HepG2 (cell line): ENCODE data around the gene PPP1R27. TPM values are rescaled to one million over a fixed set of nuclear protein-coding genes. Genes with fewer than 3 reads are reported as not detected.
A peak's percentile ranks its signal among the peaks of the same experiment; 100 is the strongest.

Experiments
- ASH2L ChIP-seq: fragments of 300-600, 200-600 bp; sonication (generic); IDR thresholded peaks from 2 replicates; pipeline ENCODE4 v1.7.0; 2017; ENCODE audit warnings: low read depth, mild to moderate bottlenecking, moderate library complexity, mixed read lengths, low read length; ENCODE audit not compliant: insufficient read length
- NFE2L1 ChIP-seq: sonication (generic); formaldehyde crosslinking; IDR thresholded peaks from 2 replicates; pipeline ENCODE4 v1.4.0; 2020; ENCODE audit warnings: missing genetic modification reagents, mild to moderate bottlenecking, borderline replicate concordance
- RBM39 ChIP-seq: fragments of 200-400 bp; formaldehyde crosslinking; IDR thresholded peaks from one replicate; pipeline ENCODE4 v1.6.1; 2018; ENCODE audit warnings: antibody characterized with exemption, mild to moderate bottlenecking, low read depth, low read length; ENCODE audit not compliant: poor library complexity, severe bottlenecking
- RFXAP ChIP-seq: sonication (generic); formaldehyde crosslinking; IDR thresholded peaks from 2 replicates; pipeline ENCODE4 v1.4.0; 2020; ENCODE audit warnings: missing genetic modification reagents, borderline replicate concordance
- SAP130 ChIP-seq: IDR thresholded peaks from 2 replicates; pipeline ENCODE4 v1.6.1; 2016; ENCODE audit warnings: low read depth
- SMYD3 ChIP-seq: sonication (generic); formaldehyde crosslinking; IDR thresholded peaks from 2 replicates; pipeline ENCODE4 v1.8.1; 2023; ENCODE audit warnings: mild to moderate bottlenecking, missing genetic modification reagents
- ZBTB42 ChIP-seq: sonication (generic); formaldehyde crosslinking; IDR thresholded peaks from 2 replicates; pipeline ENCODE4 v1.5.0; 2020; ENCODE audit warnings: mild to moderate bottlenecking, missing genetic modification reagents
- ZFP37 ChIP-seq: sonication (generic); formaldehyde crosslinking; IDR thresholded peaks from 2 replicates; pipeline ENCODE4 v1.4.0; 2020; ENCODE audit warnings: missing genetic modification reagents, borderline replicate concordance
- ZNF235 ChIP-seq: sonication (generic); formaldehyde crosslinking; IDR thresholded peaks from 2 replicates; pipeline ENCODE4 v1.8.1; 2023; ENCODE audit warnings: mild to moderate bottlenecking, missing genetic modification reagents, borderline replicate concordance
- ZNF329 ChIP-seq: sonication (generic); formaldehyde crosslinking; IDR thresholded peaks from 2 replicates; pipeline ENCODE4 v1.9.0; 2021; ENCODE audit warnings: low read depth, mild to moderate bottlenecking, missing genetic modification reagents
- ZSCAN20 ChIP-seq: sonication (generic); formaldehyde crosslinking; IDR thresholded peaks from 2 replicates; pipeline ENCODE4 v1.4.0; 2020; ENCODE audit warnings: missing genetic modification reagents, mild to moderate bottlenecking, borderline replicate concordance
- ZSCAN25 ChIP-seq: sonication (generic); formaldehyde crosslinking; IDR thresholded peaks from 2 replicates; pipeline ENCODE4 v1.8.0; 2022; ENCODE audit warnings: mild to moderate bottlenecking, missing genetic modification reagents
- polyA plus RNA-seq, 8 experiments: library from polyadenylated mRNA; depleted of rRNA in 3 of 8; stranded (reverse) in 7 of 8; unstranded in 1 of 8; fragments of >200 nt; fragmentation: Illumina TruSeq in 4 of 8; extraction: Trizol in 4 of 8; gene quantifications; 2 replicates each; pipeline versions ENCODE4 v1.2.1 to v1.2.3, GENCODE V29; 2011 to 2016; ENCODE audit warnings: low read depth in 4 of 8, missing spikeins in 1 of 8, mixed read lengths in 1 of 8; ENCODE audit not compliant: insufficient read depth in 1 of 8
- total RNA-seq, 5 experiments: library from RNA; depleted of rRNA; stranded (reverse); fragments of >200 nt; fragmentation: Illumina TruSeq; extraction: Trizol; gene quantifications; 2 replicates each; pipeline ENCODE4 v1.2.3, GENCODE V29; 2016; ENCODE audit warnings: low read depth in 1 of 5
- TF ChIP-seq, protein P1 (sequence below): sonication (generic); formaldehyde crosslinking; IDR thresholded peaks from 2 replicates; pipeline ENCODE4 v1.4.0; 2020; ENCODE audit warnings: mild to moderate bottlenecking, missing genetic modification reagents
- TF ChIP-seq, protein P2 (sequence below): sonication (generic); formaldehyde crosslinking; IDR thresholded peaks from 2 replicates; pipeline ENCODE4 v1.4.0; 2020; ENCODE audit warnings: missing genetic modification reagents; ENCODE audit errors: not compliant biosample characterization
- TF ChIP-seq, protein P3 (sequence below): IDR thresholded peaks from 2 replicates; pipeline ENCODE4 v1.6.1; 2016; ENCODE audit warnings: low read depth, control low read depth
- TF ChIP-seq, protein P4 (sequence below): IDR thresholded peaks from 2 replicates; pipeline ENCODE4 v1.6.1; 2016; ENCODE audit warnings: low read depth, missing genetic modification reagents, missing compliant biosample characterization
- TF ChIP-seq, protein P5 (sequence below): sonication (generic); formaldehyde crosslinking; IDR thresholded peaks from 2 replicates; pipeline ENCODE4 v1.9.0; 2021; ENCODE audit warnings: missing genetic modification reagents, borderline replicate concordance

Gene PPP1R27
- total and polyA plus RNA-seq, 2 of the 13 experiments (the other 11 are each of a cell fraction or from before 2014, with no cell fraction given) = 0.17 to 1.00 TPM

DNA sequence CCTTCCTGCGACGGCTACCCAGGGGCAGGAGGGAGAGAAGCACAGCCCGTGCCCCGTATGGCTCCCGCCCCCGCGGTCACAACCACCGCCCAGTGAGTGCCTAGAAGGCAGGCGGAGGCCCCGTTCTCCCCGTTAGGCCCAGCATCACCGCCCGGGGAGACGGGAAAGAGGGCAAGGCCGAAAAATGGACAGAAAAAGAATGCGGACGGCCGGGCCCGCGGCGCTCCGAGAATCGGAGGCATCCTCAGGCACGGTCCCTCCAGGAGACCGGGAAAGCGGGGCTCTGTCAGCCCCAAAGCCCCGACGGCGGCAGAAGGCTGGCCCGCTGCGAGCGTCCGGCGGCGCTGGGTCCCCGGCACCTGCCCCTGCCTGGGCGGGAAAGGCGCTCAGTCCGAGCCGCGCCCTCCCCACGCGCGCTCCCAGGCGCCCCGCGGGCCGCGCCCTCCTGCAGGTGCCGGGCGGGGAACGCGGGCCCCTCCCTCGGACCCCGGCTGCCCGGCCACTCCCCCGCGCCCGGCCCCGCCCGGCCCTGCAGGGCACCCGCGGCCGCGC is 2.2 kb downstream of the PPP1R27 start (continued):
- TF ChIP-seq, protein P1, sequence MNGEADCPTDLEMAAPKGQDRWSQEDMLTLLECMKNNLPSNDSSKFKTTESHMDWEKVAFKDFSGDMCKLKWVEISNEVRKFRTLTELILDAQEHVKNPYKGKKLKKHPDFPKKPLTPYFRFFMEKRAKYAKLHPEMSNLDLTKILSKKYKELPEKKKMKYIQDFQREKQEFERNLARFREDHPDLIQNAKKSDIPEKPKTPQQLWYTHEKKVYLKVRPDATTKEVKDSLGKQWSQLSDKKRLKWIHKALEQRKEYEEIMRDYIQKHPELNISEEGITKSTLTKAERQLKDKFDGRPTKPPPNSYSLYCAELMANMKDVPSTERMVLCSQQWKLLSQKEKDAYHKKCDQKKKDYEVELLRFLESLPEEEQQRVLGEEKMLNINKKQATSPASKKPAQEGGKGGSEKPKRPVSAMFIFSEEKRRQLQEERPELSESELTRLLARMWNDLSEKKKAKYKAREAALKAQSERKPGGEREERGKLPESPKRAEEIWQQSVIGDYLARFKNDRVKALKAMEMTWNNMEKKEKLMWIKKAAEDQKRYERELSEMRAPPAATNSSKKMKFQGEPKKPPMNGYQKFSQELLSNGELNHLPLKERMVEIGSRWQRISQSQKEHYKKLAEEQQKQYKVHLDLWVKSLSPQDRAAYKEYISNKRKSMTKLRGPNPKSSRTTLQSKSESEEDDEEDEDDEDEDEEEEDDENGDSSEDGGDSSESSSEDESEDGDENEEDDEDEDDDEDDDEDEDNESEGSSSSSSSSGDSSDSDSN (CRISPR knock-in tag) = peak; percentile 68; the same call in 1 of the 2 replicates
- TF ChIP-seq ASH2L (no peak), ZNF235 (CRISPR knock-in tag) (0 out of 2 replicates have a peak, but pooled peaks have one; percentile 16), ZNF329 (CRISPR knock-in tag) (0 out of 2 replicates have a peak, but pooled peaks have one; percentile 23), SMYD3 (CRISPR knock-in tag) (no peak), ZFP37 (0 out of 2 replicates have a peak, but pooled peaks have one; percentile 47), RBM39 (no peak), SAP130 (CRISPR knock-in tag) (peak; percentile 70), NFE2L1 (CRISPR knock-in tag) (0 out of 2 replicates have a peak, but pooled peaks have one; percentile 72), RFXAP (CRISPR knock-in tag) (peak; percentile 24; the same call in 1 of the 2 replicates), ZBTB42 (CRISPR knock-in tag) (no peak), ZSCAN25 (CRISPR knock-in tag) (peak; percentile 7; the same call in 1 of the 2 replicates), ZSCAN20 (CRISPR knock-in tag) (peak; percentile 68; the same call in 1 of the 2 replicates)
- TF ChIP-seq, protein P2, sequence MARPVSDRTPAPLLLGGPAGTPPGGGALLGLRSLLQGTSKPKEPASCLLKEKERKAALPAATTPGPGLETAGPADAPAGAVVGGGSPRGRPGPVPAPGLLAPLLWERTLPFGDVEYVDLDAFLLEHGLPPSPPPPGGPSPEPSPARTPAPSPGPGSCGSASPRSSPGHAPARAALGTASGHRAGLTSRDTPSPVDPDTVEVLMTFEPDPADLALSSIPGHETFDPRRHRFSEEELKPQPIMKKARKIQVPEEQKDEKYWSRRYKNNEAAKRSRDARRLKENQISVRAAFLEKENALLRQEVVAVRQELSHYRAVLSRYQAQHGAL = no peak
- TF ChIP-seq, protein P3, sequence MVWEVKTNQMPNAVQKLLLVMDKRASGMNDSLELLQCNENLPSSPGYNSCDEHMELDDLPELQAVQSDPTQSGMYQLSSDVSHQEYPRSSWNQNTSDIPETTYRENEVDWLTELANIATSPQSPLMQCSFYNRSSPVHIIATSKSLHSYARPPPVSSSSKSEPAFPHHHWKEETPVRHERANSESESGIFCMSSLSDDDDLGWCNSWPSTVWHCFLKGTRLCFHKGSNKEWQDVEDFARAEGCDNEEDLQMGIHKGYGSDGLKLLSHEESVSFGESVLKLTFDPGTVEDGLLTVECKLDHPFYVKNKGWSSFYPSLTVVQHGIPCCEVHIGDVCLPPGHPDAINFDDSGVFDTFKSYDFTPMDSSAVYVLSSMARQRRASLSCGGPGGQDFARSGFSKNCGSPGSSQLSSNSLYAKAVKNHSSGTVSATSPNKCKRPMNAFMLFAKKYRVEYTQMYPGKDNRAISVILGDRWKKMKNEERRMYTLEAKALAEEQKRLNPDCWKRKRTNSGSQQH (CRISPR knock-in tag) = no peak
- TF ChIP-seq, protein P4, sequence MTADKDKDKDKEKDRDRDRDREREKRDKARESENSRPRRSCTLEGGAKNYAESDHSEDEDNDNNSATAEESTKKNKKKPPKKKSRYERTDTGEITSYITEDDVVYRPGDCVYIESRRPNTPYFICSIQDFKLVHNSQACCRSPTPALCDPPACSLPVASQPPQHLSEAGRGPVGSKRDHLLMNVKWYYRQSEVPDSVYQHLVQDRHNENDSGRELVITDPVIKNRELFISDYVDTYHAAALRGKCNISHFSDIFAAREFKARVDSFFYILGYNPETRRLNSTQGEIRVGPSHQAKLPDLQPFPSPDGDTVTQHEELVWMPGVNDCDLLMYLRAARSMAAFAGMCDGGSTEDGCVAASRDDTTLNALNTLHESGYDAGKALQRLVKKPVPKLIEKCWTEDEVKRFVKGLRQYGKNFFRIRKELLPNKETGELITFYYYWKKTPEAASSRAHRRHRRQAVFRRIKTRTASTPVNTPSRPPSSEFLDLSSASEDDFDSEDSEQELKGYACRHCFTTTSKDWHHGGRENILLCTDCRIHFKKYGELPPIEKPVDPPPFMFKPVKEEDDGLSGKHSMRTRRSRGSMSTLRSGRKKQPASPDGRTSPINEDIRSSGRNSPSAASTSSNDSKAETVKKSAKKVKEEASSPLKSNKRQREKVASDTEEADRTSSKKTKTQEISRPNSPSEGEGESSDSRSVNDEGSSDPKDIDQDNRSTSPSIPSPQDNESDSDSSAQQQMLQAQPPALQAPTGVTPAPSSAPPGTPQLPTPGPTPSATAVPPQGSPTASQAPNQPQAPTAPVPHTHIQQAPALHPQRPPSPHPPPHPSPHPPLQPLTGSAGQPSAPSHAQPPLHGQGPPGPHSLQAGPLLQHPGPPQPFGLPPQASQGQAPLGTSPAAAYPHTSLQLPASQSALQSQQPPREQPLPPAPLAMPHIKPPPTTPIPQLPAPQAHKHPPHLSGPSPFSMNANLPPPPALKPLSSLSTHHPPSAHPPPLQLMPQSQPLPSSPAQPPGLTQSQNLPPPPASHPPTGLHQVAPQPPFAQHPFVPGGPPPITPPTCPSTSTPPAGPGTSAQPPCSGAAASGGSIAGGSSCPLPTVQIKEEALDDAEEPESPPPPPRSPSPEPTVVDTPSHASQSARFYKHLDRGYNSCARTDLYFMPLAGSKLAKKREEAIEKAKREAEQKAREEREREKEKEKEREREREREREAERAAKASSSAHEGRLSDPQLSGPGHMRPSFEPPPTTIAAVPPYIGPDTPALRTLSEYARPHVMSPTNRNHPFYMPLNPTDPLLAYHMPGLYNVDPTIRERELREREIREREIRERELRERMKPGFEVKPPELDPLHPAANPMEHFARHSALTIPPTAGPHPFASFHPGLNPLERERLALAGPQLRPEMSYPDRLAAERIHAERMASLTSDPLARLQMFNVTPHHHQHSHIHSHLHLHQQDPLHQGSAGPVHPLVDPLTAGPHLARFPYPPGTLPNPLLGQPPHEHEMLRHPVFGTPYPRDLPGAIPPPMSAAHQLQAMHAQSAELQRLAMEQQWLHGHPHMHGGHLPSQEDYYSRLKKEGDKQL (CRISPR knock-in tag) = no peak
- TF ChIP-seq, protein P5, sequence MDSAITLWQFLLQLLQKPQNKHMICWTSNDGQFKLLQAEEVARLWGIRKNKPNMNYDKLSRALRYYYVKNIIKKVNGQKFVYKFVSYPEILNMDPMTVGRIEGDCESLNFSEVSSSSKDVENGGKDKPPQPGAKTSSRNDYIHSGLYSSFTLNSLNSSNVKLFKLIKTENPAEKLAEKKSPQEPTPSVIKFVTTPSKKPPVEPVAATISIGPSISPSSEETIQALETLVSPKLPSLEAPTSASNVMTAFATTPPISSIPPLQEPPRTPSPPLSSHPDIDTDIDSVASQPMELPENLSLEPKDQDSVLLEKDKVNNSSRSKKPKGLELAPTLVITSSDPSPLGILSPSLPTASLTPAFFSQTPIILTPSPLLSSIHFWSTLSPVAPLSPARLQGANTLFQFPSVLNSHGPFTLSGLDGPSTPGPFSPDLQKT = no peak
